Mucosa of descending colon (tissue), 3 donors: ENCODE measurements around the gene CREBRF. TPM values are rescaled to one million over a fixed set of nuclear protein-coding genes. Genes with fewer than 3 reads are reported as not detected.
"Not testable (repeated sequence)": the region's sequence is repeated elsewhere in the genome, so short reads cannot be mapped to it uniquely, and the experiment has no call there.

Experiments used
- ATAC-seq: fragments of 200-7000 bp; cut with Tn5 transposase; one replicate; pipeline ENCODE4 v1.9.1; 2020; ENCODE audit warnings: mild to moderate bottlenecking, moderate library complexity
- DNase-seq, 3 donors: peaks; one replicate each; pipeline ENCODE4 v3.0.0-alpha.2; 2020
- H3K36me3 ChIP-seq: fragments of 200-600 bp; one replicate; pipeline ENCODE4 v1.8.0; 2021; ENCODE audit warnings: low read depth, mild to moderate bottlenecking
- H3K4me1 ChIP-seq: fragments of 200-600 bp; one replicate; pipeline ENCODE4 v1.8.0; 2021; ENCODE audit warnings: low read depth, mild to moderate bottlenecking
- H3K4me3 ChIP-seq: fragments of 200-600 bp; one replicate; pipeline ENCODE4 v1.8.0; 2021; ENCODE audit warnings: mild to moderate bottlenecking
- H3K9me3 ChIP-seq: fragments of 200-600 bp; one replicate; pipeline ENCODE4 v1.8.0; 2021; ENCODE audit warnings: mild to moderate bottlenecking
- intact Hi-C, 2 donors: fragments of 100-400 bp; cut with DNase I in 1 of 2; cut with micrococcal nuclease in 1 of 2; formaldehyde crosslinking; loops; one replicate each; pipeline versions ENCODE4 v1.11.0 to v1.11.1; 2022; cut with DNase I, micrococcal nuclease
- total RNA-seq, 3 donors: library from RNA; stranded (reverse); fragmentation: NEBNext Ultra II Directional in 2 of 3; extraction: Animal tissue kit (Norgen Biotek cat#: 25700) in 2 of 3; gene quantifications; one replicate each; pipeline versions ENCODE4 v1.2.1 to v1.2.4, GENCODE V29; 2021 to 2023
- TF ChIP-seq, protein P1 (sequence below): fragments of 200-600 bp; IDR thresholded peaks from one replicate; pipeline ENCODE4 v1.8.0; 2022; ENCODE audit warnings: antibody characterized with exemption, mild to moderate bottlenecking
- donor health status: DM: no; HTN: no; CAD: no; lungs with moderate emphysema.
- donor health status: DM: no; HTN: no; CAD: no.
- donor health status: DM: no; HTN: yes; CAD: no.

The CREBRF gene
- total RNA-seq, 3 donors from 2014 or later = 16.2 to 59.3 (median 27.0) TPM

GRCh38 chr5:173152547-173152946 lies 96.4 kb downstream of the CREBRF start:
- TF ChIP-seq, protein P1, sequence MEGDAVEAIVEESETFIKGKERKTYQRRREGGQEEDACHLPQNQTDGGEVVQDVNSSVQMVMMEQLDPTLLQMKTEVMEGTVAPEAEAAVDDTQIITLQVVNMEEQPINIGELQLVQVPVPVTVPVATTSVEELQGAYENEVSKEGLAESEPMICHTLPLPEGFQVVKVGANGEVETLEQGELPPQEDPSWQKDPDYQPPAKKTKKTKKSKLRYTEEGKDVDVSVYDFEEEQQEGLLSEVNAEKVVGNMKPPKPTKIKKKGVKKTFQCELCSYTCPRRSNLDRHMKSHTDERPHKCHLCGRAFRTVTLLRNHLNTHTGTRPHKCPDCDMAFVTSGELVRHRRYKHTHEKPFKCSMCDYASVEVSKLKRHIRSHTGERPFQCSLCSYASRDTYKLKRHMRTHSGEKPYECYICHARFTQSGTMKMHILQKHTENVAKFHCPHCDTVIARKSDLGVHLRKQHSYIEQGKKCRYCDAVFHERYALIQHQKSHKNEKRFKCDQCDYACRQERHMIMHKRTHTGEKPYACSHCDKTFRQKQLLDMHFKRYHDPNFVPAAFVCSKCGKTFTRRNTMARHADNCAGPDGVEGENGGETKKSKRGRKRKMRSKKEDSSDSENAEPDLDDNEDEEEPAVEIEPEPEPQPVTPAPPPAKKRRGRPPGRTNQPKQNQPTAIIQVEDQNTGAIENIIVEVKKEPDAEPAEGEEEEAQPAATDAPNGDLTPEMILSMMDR = no peak
- H3K4me3 ChIP-seq = no peak overlapping the region
- no peaks in the 10 kb centered on the region for H3K9me3 ChIP-seq
- no peaks in the 10 kb centered on the region for H3K36me3 ChIP-seq
- DNase-seq (no peak), ATAC-seq (no peak)
- no peaks in the 10 kb centered on the region for H3K4me1 ChIP-seq
- intact Hi-C loops = no loop called here

DNA sequence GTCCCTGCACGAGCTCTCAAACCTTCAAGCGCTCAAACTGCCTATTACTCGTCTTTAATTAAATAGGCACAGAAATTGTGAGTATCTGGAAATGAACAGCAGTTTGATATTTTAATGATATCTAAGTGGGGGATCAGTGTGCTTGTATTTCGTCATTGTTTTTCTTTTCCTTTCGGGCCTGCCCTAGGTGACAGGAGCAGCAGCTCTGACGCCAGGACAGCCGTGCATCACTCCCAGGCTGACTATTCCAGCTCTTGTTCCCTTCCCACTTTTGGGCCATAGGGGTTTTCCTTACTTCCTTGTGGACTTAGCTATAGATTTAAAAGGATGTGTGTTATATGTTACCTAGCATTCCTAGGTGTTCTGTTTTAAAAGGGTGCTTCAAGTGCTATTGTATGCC lies 97.7 kb downstream of the CREBRF start:
- no peaks in the 10 kb centered on the region for H3K9me3 ChIP-seq
- DNase-seq = no peak
- TF ChIP-seq, protein P1 = no peak
- intact Hi-C loops = no loop called here
- ATAC-seq = no peak
- no peaks in the 10 kb centered on the region for H3K36me3 ChIP-seq
- no peak overlapping the region for H3K4me3 ChIP-seq
- H3K4me1 ChIP-seq = no peaks in the 10 kb centered on the region

GRCh38 chr5:173154619-173155018 lies 98.5 kb downstream of the CREBRF start:
- H3K4me3 ChIP-seq, H3K4me1 ChIP-seq, DNase-seq, ATAC-seq, H3K36me3 ChIP-seq, H3K9me3 ChIP-seq, intact Hi-C loops: not testable (repeated sequence)

DNA sequence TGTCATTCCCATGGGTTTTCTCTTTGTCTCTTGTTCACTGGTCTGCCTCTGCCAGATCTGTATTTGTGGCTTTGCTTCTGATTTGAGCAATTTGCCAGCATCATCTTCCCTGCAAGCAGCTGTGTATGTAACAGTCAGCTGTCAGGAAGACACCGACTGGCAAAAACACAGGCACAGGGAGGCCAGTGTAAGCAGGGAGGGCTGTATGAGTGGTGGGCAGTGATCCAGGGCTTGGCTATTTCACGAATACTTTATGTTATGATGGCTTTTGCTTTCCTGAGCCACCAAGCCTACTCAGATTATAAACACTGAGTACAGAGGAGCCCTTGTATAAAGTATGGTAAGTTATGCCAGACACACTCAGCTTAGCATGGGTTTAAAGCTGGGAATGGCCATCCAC lies 99.8 kb downstream of the CREBRF start:
- no peak for ATAC-seq
- no peaks in the 10 kb centered on the region for H3K4me1 ChIP-seq
- no peak overlapping the region for H3K4me3 ChIP-seq
- no peaks in the 10 kb centered on the region for H3K9me3 ChIP-seq
- TF ChIP-seq, protein P1 = no peak
- DNase-seq = no peak
- intact Hi-C loops = no loop called here
- H3K36me3 ChIP-seq = no peaks in the 10 kb centered on the region

- DNase-seq = no peak
- intact Hi-C loops = no loop called here
- H3K9me3 ChIP-seq = no peaks in the 10 kb centered on the region
- TF ChIP-seq, protein P1 = no peak
- H3K4me3 ChIP-seq = no peak overlapping the region
- no peak for ATAC-seq
- no peaks in the 10 kb centered on the region for H3K36me3 ChIP-seq
- no peaks in the 10 kb centered on the region for H3K4me1 ChIP-seq
These were observed 102.2 kb downstream of the CREBRF start for GRCh38 chr5:173158366-173158765.

- no peak overlapping the region for H3K4me3 ChIP-seq
- ATAC-seq = no peak
- no peaks in the 10 kb centered on the region for H3K9me3 ChIP-seq
- H3K36me3 ChIP-seq = no peaks in the 10 kb centered on the region
- no peaks in the 10 kb centered on the region for H3K4me1 ChIP-seq
- TF ChIP-seq, protein P1 = no peak
- DNase-seq = no peak
- intact Hi-C loops = no loop called here
These were observed 103.1 kb downstream of the CREBRF start for GRCh38 chr5:173159256-173159655.
